DOHH2 (cell line): ENCODE data around the gene ABHD14A.

Experiments used
- H3F3A ChIP-seq: fragments of 200-600 bp; sonication (generic), shearing (Covaris generic); 2 replicates; pipeline ENCODE4 v1.6.0; 2016; ENCODE audit warnings: antibody characterized with exemption, mild to moderate bottlenecking; ENCODE audit not compliant: control insufficient read depth, insufficient read depth
- H3K27ac ChIP-seq: fragments of 200-600 bp; sonication (generic); 2 replicates; pipeline ENCODE4 v1.5.1; 2014; ENCODE audit warnings: low read depth, mild to moderate bottlenecking, low read length, moderate library complexity
- H3K27me3 ChIP-seq: fragments of 200-600 bp; sonication (generic); 2 replicates; pipeline ENCODE4 v1.6.1; 2014; ENCODE audit warnings: mild to moderate bottlenecking, low read length, mixed read lengths; ENCODE audit not compliant: control insufficient read depth
- H3K36me3 ChIP-seq: fragments of 200-600 bp; sonication (generic); 2 replicates; pipeline ENCODE4 v1.6.1; 2014; ENCODE audit warnings: mild to moderate bottlenecking, low read length, moderate library complexity, mixed read lengths; ENCODE audit not compliant: control insufficient read depth
- H3K4me1 ChIP-seq: fragments of 200-600 bp; sonication (generic); 2 replicates; pipeline ENCODE4 v1.6.1; 2014; ENCODE audit warnings: mild to moderate bottlenecking, low read length, mixed read lengths; ENCODE audit not compliant: control insufficient read depth
- H3K4me2 ChIP-seq: fragments of 200-600 bp; sonication (generic); 2 replicates; pipeline ENCODE4 v1.6.0; 2014; ENCODE audit warnings: mild to moderate bottlenecking, low read length, moderate library complexity
- H3K4me3 ChIP-seq: fragments of 200-600 bp; sonication (generic); 2 replicates; pipeline ENCODE4 v1.5.1; 2014; ENCODE audit warnings: mild to moderate bottlenecking, low read length, mixed read lengths
- H3K79me2 ChIP-seq: fragments of 200-600 bp; sonication (generic); 2 replicates; pipeline ENCODE4 v1.6.1; 2014; ENCODE audit warnings: mild to moderate bottlenecking, low read length, mixed read lengths; ENCODE audit not compliant: control insufficient read depth
- H3K9me2 ChIP-seq: fragments of 200-600 bp; sonication (generic); replicated peaks from 2 replicates; pipeline ENCODE4 v1.6.1; 2014; ENCODE audit warnings: mild to moderate bottlenecking, low read length, mixed read lengths; ENCODE audit not compliant: control insufficient read depth
- H3K9me3 ChIP-seq: fragments of 200-600 bp; sonication (generic); 2 replicates; pipeline ENCODE4 v1.6.1; 2014; ENCODE audit warnings: antibody characterized with exemption, low read length, mixed read lengths; ENCODE audit not compliant: control insufficient read depth, insufficient read depth
- H4K20me1 ChIP-seq: fragments of 200-600 bp; sonication (generic); 2 replicates; pipeline ENCODE4 v1.6.0; 2014; ENCODE audit warnings: low read depth, mild to moderate bottlenecking, antibody characterized with exemption, low read length, moderate library complexity; ENCODE audit not compliant: control insufficient read depth, insufficient read depth
- CTCF ChIP-seq: fragments of 200-600 bp; sonication (generic); IDR thresholded peaks from one replicate; pipeline ENCODE4 v1.5.1; 2014; ENCODE audit warnings: antibody characterized with exemption, mild to moderate bottlenecking, low read depth, low read length; ENCODE audit not compliant: poor library complexity, severe bottlenecking
- EZH2phosphoT487 ChIP-seq: fragments of 200-600 bp; sonication (generic); IDR thresholded peaks from 2 replicates; pipeline ENCODE4 v1.6.1; 2017; ENCODE audit warnings: borderline replicate concordance, mild to moderate bottlenecking, antibody characterized with exemption, low read length, moderate library complexity, mixed read lengths

ABHD14A gene

GRCh38 chr3:51945926-51946705 is 28.7 kb upstream of the ABHD14A start:
- no peaks in the 10 kb centered on the region for H3F3A ChIP-seq
- H3K4me1 ChIP-seq, result peaks cover 11% of the 10 kb centered on the region
- H3K79me2 ChIP-seq, result peaks cover 9% of the 10 kb centered on the region
- no peaks in the 10 kb centered on the region; the same call in 1 of the 2 replicates for H3K36me3 ChIP-seq
- no peak overlapping the region for H3K4me3 ChIP-seq
- no peaks in the 10 kb centered on the region for H4K20me1 ChIP-seq
- TF ChIP-seq CTCF, result no peak
- no peak for TF ChIP-seq EZH2phosphoT487
- H3K9me3 ChIP-seq, result no peaks in the 10 kb centered on the region
- no peaks in the 10 kb centered on the region for H3K27me3 ChIP-seq
- H3K27ac ChIP-seq, result no peak overlapping the region
- H3K4me2 ChIP-seq, result no peak overlapping the region
- H3K9me2 ChIP-seq, result no peaks in the 10 kb centered on the region

- Histone ChIP-seq H3K27ac (no peak overlapping the region), H3K27me3 (no peaks in the 10 kb centered on the region), H3K9me2 (no peaks in the 10 kb centered on the region), H4K20me1 (no peaks in the 10 kb centered on the region), H3K79me2 (peaks cover 3% of the 10 kb centered on the region; the same call in 1 of the 2 replicates), H3K4me1 (peaks cover 11% of the 10 kb centered on the region), H3K4me2 (no peak overlapping the region), H3F3A (no peaks in the 10 kb centered on the region), H3K36me3 (no peaks in the 10 kb centered on the region), H3K9me3 (no peaks in the 10 kb centered on the region), H3K4me3 (no peak overlapping the region)
- TF ChIP-seq EZH2phosphoT487, result no peak
- no peak for TF ChIP-seq CTCF
Measured at GRCh38 chr3:51946796-51947195, 28.1 kb upstream of the ABHD14A start.

- H3K4me2 ChIP-seq, result no peak overlapping the region
- H3K4me1 ChIP-seq, result peaks cover 8% of the 10 kb centered on the region
- H3K9me3 ChIP-seq, result no peaks in the 10 kb centered on the region
- no peak overlapping the region for H3K4me3 ChIP-seq
- TF ChIP-seq CTCF (no peak), EZH2phosphoT487 (no peak)
- H3K27me3 ChIP-seq, result no peaks in the 10 kb centered on the region
- H4K20me1 ChIP-seq, result no peaks in the 10 kb centered on the region
- no peak overlapping the region for H3K27ac ChIP-seq
- no peaks in the 10 kb centered on the region for H3F3A ChIP-seq
- no peaks in the 10 kb centered on the region for H3K9me2 ChIP-seq
- H3K36me3 ChIP-seq, result no peaks in the 10 kb centered on the region
- peaks cover 2% of the 10 kb centered on the region; the same call in 1 of the 2 replicates for H3K79me2 ChIP-seq
Measured at GRCh38 chr3:51947215-51947900, 27.5 kb upstream of the ABHD14A start.
